IPS-20b (cell line): ENCODE measurements around the gene PSMA1.

Experiments
- H3K27ac ChIP-seq: one replicate; pipeline ENCODE4 v1.5.1; 2013; ENCODE audit warnings: low read length
- H3K27me3 ChIP-seq: 2 replicates; pipeline ENCODE4 v1.6.1; 2013; ENCODE audit warnings: mild to moderate bottlenecking, low read length, inconsistent platforms; ENCODE audit not compliant: insufficient read depth
- H3K36me3 ChIP-seq: 2 replicates; pipeline ENCODE4 v1.6.1; 2013; ENCODE audit warnings: low read depth, mild to moderate bottlenecking, inconsistent platforms, low read length, moderate library complexity; ENCODE audit not compliant: insufficient read depth
- H3K4me1 ChIP-seq: 2 replicates; pipeline ENCODE4 v1.6.1; 2013; ENCODE audit warnings: mild to moderate bottlenecking, control low read depth, inconsistent platforms, low read length, moderate library complexity; ENCODE audit not compliant: insufficient read depth
- H3K4me3 ChIP-seq: 2 replicates; pipeline ENCODE4 v1.5.1; 2013; ENCODE audit warnings: mild to moderate bottlenecking, low read length, inconsistent platforms
- H3K9ac ChIP-seq: 2 replicates; pipeline ENCODE4 v1.6.1; 2013; ENCODE audit warnings: low read depth, mild to moderate bottlenecking, inconsistent platforms, low read length, moderate library complexity
- H3K9me3 ChIP-seq: 2 replicates; pipeline ENCODE4 v1.6.1; 2013; ENCODE audit warnings: mild to moderate bottlenecking, low read depth, low read length, inconsistent platforms; ENCODE audit not compliant: insufficient read depth

The PSMA1 gene

DNA sequence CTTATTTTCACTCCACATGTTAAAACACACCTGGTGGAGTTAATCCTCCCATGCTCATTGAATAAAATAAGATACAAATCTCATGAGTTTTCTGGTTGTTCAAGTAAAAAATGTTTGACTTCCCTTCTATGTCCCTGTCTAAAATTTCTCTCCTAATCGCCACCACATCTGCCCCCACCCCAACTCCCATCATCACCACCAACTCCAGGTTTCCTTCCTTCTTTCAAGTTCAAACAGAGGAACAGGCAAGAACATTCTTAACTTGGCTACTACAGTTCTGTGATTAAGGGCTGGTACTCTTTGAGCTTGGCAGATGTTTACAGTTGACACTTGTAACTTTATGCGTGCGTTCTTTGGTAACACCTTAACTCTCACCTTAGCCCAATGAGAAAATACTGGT, 9.1 kb upstream of the PSMA1 start:
- no peaks in the 10 kb centered on the region for H3K27me3 ChIP-seq
- H3K9me3 ChIP-seq, result no peaks in the 10 kb centered on the region
- no peaks in the 10 kb centered on the region for H3K36me3 ChIP-seq
- peaks cover 6% of the 10 kb centered on the region; the same call in 1 of the 2 replicates for H3K4me1 ChIP-seq
- no peak overlapping the region for H3K4me3 ChIP-seq
- H3K27ac ChIP-seq, result no peak overlapping the region
- no peak overlapping the region for H3K9ac ChIP-seq

DNA sequence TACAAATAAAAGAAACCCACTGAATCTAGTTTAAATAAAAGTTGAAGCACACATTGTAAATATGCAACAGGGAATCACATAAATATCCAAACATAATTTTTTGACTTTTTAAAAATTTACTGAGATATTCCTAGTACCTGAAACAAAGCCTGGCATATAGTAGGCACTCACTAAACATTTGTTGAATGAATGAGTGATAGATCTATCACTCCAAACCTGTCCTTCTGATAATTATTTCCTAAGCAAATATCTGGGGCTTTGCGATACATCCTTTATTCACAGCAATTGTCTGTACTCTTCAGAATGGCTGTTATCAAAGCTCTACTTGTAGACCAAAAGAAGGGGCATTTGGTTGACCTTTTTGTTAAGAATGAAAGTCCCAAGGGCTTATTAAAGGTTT, 2.6 kb upstream of the PSMA1 start:
- peaks cover 6% of the 10 kb centered on the region; the same call in 1 of the 2 replicates for H3K4me1 ChIP-seq
- no peaks in the 10 kb centered on the region for H3K27me3 ChIP-seq
- no peak overlapping the region for H3K27ac ChIP-seq
- H3K36me3 ChIP-seq, result peaks cover 8% of the 10 kb centered on the region; the same call in 1 of the 2 replicates
- H3K4me3 ChIP-seq, result no peak overlapping the region
- H3K9me3 ChIP-seq, result no peaks in the 10 kb centered on the region
- no peak overlapping the region for H3K9ac ChIP-seq

DNA sequence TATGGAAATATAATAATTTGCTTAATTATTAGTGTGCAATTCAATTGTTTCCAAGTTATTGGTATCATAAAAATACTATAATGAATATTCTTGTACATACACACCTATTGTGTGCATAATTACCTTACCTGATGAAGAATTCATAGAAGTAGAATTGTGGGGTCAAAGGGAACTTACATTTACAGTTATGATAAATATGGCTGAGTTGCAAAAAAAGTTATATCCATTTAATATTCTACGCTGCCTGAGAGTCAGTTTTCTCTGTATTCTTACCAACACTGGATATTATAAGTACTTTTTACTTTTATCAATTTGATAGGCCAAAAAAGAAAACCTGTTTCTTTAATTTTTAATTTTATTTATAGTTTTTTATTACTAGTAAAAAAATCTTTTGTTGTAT, 2.1 kb upstream of the PSMA1 start:
- H3K27me3 ChIP-seq, result no peaks in the 10 kb centered on the region
- H3K9me3 ChIP-seq, result no peaks in the 10 kb centered on the region
- H3K4me1 ChIP-seq, result peaks cover 6% of the 10 kb centered on the region; the same call in 1 of the 2 replicates
- no peak overlapping the region for H3K4me3 ChIP-seq
- no peak overlapping the region for H3K27ac ChIP-seq
- H3K36me3 ChIP-seq, result peaks cover 14% of the 10 kb centered on the region
- H3K9ac ChIP-seq, result no peak overlapping the region

- Histone ChIP-seq H3K9ac (peak overlapping the region; percentile 75; the same call in 1 of the 2 replicates), H3K9me3 (no peaks in the 10 kb centered on the region), H3K27ac (peak overlapping the region; percentile 29), H3K4me3 (peak overlapping the region; percentile 85), H3K4me1 (peaks cover 6% of the 10 kb centered on the region; the same call in 1 of the 2 replicates), H3K36me3 (peaks cover 29% of the 10 kb centered on the region), H3K27me3 (no peaks in the 10 kb centered on the region)
Measured at GRCh38 chr11:14520747-14521151, 563 bp upstream of the PSMA1 start.

DNA sequence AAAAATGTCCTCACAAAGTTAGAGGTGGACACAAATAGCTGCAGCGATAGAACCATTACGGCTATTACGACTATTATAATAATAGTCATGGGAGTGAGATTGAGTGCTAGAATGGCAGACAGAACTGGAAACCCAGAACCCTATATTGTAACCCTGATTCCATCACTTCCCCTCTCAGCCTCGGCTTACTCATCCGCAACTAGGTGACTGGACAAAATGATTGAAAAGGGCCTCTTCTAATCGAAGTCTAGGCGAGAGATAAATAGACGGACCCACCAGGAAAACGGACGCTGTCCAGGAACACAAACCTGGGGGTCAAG, 629 bp downstream of the PSMA1 start:
- peaks cover 38% of the 10 kb centered on the region for H3K36me3 ChIP-seq
- no peaks in the 10 kb centered on the region for H3K9me3 ChIP-seq
- H3K4me1 ChIP-seq, result peaks cover 6% of the 10 kb centered on the region; the same call in 1 of the 2 replicates
- H3K27ac ChIP-seq, result peak overlapping the region; percentile 1
- peak overlapping the region; percentile 87 for H3K9ac ChIP-seq
- peak overlapping the region; percentile 85 for H3K4me3 ChIP-seq
- H3K27me3 ChIP-seq, result no peaks in the 10 kb centered on the region

GRCh38 chr11:14518820-14519219, 1.4 kb downstream of the PSMA1 start:
- peaks cover 6% of the 10 kb centered on the region; the same call in 1 of the 2 replicates for H3K4me1 ChIP-seq
- peak overlapping the region; percentile 87 for H3K9ac ChIP-seq
- H3K27ac ChIP-seq, result no peak overlapping the region
- peaks cover 45% of the 10 kb centered on the region for H3K36me3 ChIP-seq
- no peaks in the 10 kb centered on the region for H3K27me3 ChIP-seq
- peak overlapping the region; percentile 85 for H3K4me3 ChIP-seq
- no peaks in the 10 kb centered on the region for H3K9me3 ChIP-seq

GRCh38 chr11:14513800-14514199, 6.4 kb downstream of the PSMA1 start:
- Histone ChIP-seq H3K36me3 (peaks cover 92% of the 10 kb centered on the region), H3K9ac (no peak overlapping the region), H3K4me1 (peaks cover 2% of the 10 kb centered on the region; the same call in 1 of the 2 replicates), H3K27ac (no peak overlapping the region), H3K27me3 (no peaks in the 10 kb centered on the region), H3K9me3 (no peaks in the 10 kb centered on the region), H3K4me3 (no peak overlapping the region)

DNA sequence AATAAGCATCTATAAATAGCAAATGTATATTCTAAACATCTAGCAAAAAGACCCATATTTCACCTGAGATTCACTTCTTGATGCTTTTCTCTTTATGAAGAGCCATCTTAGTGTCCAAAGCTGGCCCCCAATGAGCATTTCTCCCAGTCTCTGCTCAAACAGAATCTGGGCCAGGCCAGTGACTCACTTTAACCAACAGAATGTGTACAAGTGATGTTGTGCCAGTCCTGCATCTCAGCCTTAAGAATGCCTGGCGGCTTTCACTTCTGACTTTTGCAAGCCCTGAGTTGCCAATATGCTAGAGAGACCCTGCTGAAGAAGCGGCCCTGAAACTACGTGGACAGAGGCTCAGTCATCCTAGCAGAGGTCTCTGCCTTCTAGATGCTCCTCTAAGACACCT, 13.7 kb downstream of the PSMA1 start:
- H3K27ac ChIP-seq, result no peak overlapping the region
- no peak overlapping the region for H3K9ac ChIP-seq
- peaks cover 73% of the 10 kb centered on the region for H3K36me3 ChIP-seq
- H3K9me3 ChIP-seq, result no peaks in the 10 kb centered on the region
- H3K4me1 ChIP-seq, result no peaks in the 10 kb centered on the region
- H3K4me3 ChIP-seq, result no peak overlapping the region
- no peaks in the 10 kb centered on the region for H3K27me3 ChIP-seq

GRCh38 chr11:14503023-14503422, 17.2 kb downstream of the PSMA1 start:
- Histone ChIP-seq H3K9ac (no peak overlapping the region), H3K4me3 (no peak overlapping the region), H3K27ac (no peak overlapping the region), H3K4me1 (peaks cover 4% of the 10 kb centered on the region), H3K27me3 (no peaks in the 10 kb centered on the region), H3K36me3 (peaks cover 44% of the 10 kb centered on the region), H3K9me3 (no peaks in the 10 kb centered on the region)

DNA sequence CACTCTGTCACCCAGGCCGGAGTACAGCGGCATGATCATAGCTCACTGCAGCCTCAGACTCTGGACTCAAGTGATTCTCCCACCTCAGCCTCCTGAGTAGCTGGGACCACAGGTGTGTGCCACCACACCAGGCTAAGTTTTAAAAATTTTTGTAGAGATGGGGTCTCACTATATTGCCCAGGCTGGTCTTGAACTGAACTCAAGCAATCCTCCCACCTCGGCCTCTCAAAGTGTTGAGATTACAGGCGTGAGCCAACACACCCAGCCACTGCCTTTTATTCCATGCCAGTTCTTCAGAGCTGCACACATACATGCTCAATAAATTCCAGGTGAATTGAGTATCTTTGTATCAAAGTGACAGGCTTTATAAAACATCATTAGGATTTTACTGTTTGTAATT, 18.1 kb downstream of the PSMA1 start:
- H3K27me3 ChIP-seq, result no peaks in the 10 kb centered on the region
- no peaks in the 10 kb centered on the region for H3K9me3 ChIP-seq
- H3K4me3 ChIP-seq, result no peak overlapping the region
- H3K27ac ChIP-seq, result no peak overlapping the region
- no peak overlapping the region for H3K9ac ChIP-seq
- peaks cover 44% of the 10 kb centered on the region for H3K36me3 ChIP-seq
- peaks cover 4% of the 10 kb centered on the region for H3K4me1 ChIP-seq

DNA sequence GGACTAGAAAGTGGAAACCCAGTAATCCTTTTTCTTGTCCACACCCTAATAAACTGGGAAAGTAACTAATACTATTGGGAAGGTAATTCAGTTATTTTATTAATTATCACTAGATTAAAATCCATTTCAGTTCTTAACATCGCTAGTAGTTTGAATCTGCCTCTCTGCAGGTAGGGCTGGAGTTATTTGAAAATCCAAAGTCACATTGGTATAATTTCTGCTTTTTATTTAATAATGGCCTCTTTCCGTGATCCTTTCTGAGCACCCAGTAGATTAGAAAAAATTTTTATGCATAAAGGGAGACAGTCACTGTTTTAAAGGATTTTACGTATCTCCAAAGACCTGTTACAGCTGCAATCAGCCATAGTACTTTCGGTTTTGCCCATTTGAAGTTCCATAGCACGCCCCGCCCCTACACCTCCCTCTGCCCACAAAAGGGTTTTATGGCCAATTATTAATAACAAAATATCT, 20.0 kb downstream of the PSMA1 start:
- peak overlapping the region; percentile 92 for H3K9ac ChIP-seq
- H3K9me3 ChIP-seq, result no peaks in the 10 kb centered on the region
- peak overlapping the region; percentile 86 for H3K4me3 ChIP-seq
- peaks cover 4% of the 10 kb centered on the region for H3K4me1 ChIP-seq
- peaks cover 39% of the 10 kb centered on the region for H3K36me3 ChIP-seq
- peak overlapping the region; percentile 75 for H3K27ac ChIP-seq
- H3K27me3 ChIP-seq, result no peaks in the 10 kb centered on the region

DNA sequence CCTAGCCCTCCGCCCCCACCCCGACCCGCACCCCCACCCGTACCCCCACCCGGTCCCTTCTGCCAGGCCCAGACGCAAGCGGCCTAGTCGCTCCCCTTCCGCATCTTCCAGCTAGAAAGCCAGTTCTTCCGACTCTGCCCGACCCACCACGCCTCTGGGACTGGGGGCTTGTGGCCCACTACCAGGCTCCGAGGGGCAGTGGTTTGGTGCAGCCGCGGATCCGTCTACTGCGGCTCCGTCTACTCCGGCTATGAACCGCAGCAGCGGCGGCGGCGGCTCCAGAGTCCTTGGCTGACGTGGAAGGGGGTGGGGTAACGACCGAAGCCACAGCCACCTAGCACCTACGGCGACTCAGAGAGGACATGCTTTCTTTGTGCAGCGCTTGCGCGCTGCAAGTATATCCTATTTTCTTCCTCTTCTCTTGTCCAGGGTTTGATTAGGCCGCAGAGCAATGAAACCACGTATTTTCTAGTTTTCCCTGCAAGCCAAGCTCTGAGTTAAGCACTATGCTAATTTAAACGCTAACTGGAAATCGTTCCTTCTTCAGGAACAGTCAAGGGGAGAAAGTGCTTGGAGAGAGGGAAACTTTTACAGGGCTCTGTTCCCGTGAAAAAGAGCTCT, 20.5 kb downstream of the PSMA1 start, which contains the start of gene COPB1:
COPB1 (minus strand) TSS at position 252 of the 621 bp plus-strand sequence. CDS start 883 bp downstream, outside the sequence.
- Histone ChIP-seq H3K9ac (peak within 1 kb of the TSS; percentile 92), H3K27me3 (no peaks in the 10 kb centered on the region), H3K36me3 (peaks cover 39% of the 10 kb centered on the region), H3K4me3 (peak within 1 kb of the TSS; percentile 86), H3K27ac (peak within 1 kb of the TSS; percentile 75), H3K4me1 (peaks cover 4% of the 10 kb centered on the region), H3K9me3 (no peaks in the 10 kb centered on the region)
